KOPT-K1 (cell line): Measurements from ENCODE around the gene POLR3C.
A peak's percentile ranks its signal among the peaks of the same experiment; 100 is the strongest.
"Not testable (repeated sequence)": the region's sequence is repeated elsewhere in the genome, so short reads cannot be mapped to it uniquely, and the experiment has no call there.

Experiments
- H3K27ac ChIP-seq: fragments of 200-600 bp; sonication (generic); 2 replicates; pipeline ENCODE4 v1.5.1; 2016; ENCODE audit warnings: antibody characterized with exemption, mild to moderate bottlenecking, low read depth, low read length; ENCODE audit not compliant: poor library complexity, severe bottlenecking
- H3K36me3 ChIP-seq: fragments of 200-600 bp; sonication (generic); 2 replicates; pipeline ENCODE4 v1.5.1; 2017; ENCODE audit warnings: antibody characterized with exemption, mild to moderate bottlenecking, low read length, moderate library complexity; ENCODE audit not compliant: insufficient read depth
- H3K9me3 ChIP-seq: fragments of 200-600 bp; sonication (generic); 2 replicates; pipeline ENCODE4 v1.5.1; 2017; ENCODE audit warnings: antibody characterized with exemption, low read length, mild to moderate bottlenecking; ENCODE audit not compliant: insufficient read depth, poor library complexity, severe bottlenecking

POLR3C gene

DNA sequence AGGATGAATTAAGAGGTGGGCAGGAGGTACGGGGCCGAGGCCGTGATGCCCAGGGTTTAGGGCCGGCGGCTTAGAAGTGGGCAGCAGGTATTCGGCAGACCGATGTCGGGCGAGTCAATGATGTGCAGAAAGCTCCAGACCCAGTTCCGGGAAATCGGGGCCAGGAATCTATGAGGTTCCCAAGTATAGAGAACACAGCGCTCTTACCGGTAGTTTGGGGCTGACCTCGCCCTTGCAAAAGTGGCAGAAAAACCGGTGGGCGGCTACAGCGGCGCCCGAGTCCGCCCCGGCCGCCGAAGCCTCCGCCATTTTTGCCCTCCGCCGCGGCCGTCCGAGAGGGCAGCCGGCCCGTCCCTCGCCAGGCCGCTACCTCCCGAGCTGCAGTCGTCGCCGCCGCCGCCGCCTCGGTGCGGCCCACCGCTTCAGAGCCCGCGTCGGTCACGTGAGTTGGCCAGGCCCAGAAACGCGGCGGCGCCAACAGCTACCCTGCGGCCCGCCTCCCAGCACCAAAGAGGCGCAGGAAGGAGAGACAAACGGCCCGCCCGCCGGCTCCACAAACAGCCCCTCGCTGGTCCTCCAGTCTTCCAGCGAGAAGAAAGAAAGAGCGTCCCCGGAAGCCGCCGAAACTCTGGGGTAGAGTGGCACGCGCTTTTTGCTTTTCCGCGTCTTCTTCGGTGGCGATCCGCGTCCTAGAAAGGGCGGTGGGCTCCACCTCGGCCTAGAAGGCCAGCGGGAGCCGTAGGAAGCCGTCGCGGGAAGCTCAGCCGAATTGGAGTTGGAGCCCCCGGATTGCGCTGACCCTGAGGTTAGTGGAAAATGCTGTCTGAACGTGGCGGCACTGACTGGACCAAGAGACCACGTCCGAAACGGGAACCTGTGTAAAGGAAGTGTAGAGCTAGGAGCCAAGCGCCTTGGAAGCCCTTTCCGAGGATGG is at the start of gene POLR3C, which contains the start of gene RNF115:
Gene POLR3C, plus strand, starts transcription at position 636 of the 934 bp plus-strand sequence. CDS start 1,577 bp downstream, outside the sequence.
Gene RNF115, minus strand, starts transcription at position 531 of the 934 bp plus-strand sequence. Its CDS starts 222 bp downstream, at position 309.
- H3K9me3 ChIP-seq = no peaks in the 10 kb centered on the region
- H3K27ac ChIP-seq = peak within 1 kb of the TSS; percentile 70
- H3K36me3 ChIP-seq = peaks cover 33% of the 10 kb centered on the region

GRCh38 chr1:145777357-145778145 is 46.4 kb upstream of the POLR3C start:
- Histone ChIP-seq H3K9me3 (no peaks in the 10 kb centered on the region), H3K36me3 (peaks cover 14% of the 10 kb centered on the region; the same call in 1 of the 2 replicates), H3K27ac (no peak overlapping the region)

GRCh38 chr1:145778146-145778540 is 45.9 kb upstream of the POLR3C start:
- Histone ChIP-seq H3K9me3 (no peaks in the 10 kb centered on the region), H3K27ac (no peak overlapping the region), H3K36me3 (peaks cover 15% of the 10 kb centered on the region; the same call in 1 of the 2 replicates)

- H3K27ac ChIP-seq = no peak overlapping the region
- H3K9me3 ChIP-seq = no peaks in the 10 kb centered on the region
- peaks cover 15% of the 10 kb centered on the region; the same call in 1 of the 2 replicates for H3K36me3 ChIP-seq
Measured at GRCh38 chr1:145782272-145783099, 41.5 kb upstream of the POLR3C start.

- H3K36me3 ChIP-seq = peaks cover 12% of the 10 kb centered on the region; the same call in 1 of the 2 replicates
- no peak overlapping the region for H3K27ac ChIP-seq
- no peaks in the 10 kb centered on the region for H3K9me3 ChIP-seq
Measured at GRCh38 chr1:145784409-145784808, 39.6 kb upstream of the POLR3C start.

DNA sequence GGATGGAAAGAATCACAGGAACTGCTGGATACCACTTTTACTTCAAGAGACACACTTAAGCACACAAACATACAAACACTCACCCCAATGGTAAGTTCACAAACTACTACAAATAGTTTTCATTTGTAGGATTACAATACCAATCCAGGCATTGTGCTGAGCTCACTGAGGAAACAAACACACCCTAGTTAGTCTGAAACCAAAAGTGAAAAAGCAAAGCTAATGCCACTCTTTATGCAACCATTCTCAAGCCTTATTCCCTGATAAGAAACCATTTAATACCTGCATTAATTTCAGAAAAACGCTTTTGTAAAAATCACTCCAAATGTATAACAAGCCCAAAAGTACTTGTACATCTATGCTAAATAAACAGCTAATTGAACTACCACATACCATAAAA is 38.5 kb upstream of the POLR3C start:
- Histone ChIP-seq H3K27ac (no peak overlapping the region), H3K36me3 (0 out of 2 replicates have a peak, but pooled peaks cover 12% of the 10 kb centered on the region)

GRCh38 chr1:145786271-145786670 is 37.7 kb upstream of the POLR3C start:
- Histone ChIP-seq H3K9me3 (no peaks in the 10 kb centered on the region), H3K36me3 (0 out of 2 replicates have a peak, but pooled peaks cover 7% of the 10 kb centered on the region), H3K27ac (no peak overlapping the region)

More for the DNA sequence above, 38.5 kb upstream of the POLR3C start:
- no peaks in the 10 kb centered on the region for H3K9me3 ChIP-seq

- no peaks in the 10 kb centered on the region; the same call in 1 of the 2 replicates for H3K36me3 ChIP-seq
- H3K27ac ChIP-seq = no peak overlapping the region
- H3K9me3 ChIP-seq = no peaks in the 10 kb centered on the region
Measured at GRCh38 chr1:145788580-145788979, 35.4 kb upstream of the POLR3C start.

GRCh38 chr1:145791860-145792259 is 32.1 kb upstream of the POLR3C start:
- not testable (repeated sequence) for H3K27ac ChIP-seq, H3K36me3 ChIP-seq
- H3K9me3 ChIP-seq = peaks cover 13% of the 10 kb centered on the region

DNA sequence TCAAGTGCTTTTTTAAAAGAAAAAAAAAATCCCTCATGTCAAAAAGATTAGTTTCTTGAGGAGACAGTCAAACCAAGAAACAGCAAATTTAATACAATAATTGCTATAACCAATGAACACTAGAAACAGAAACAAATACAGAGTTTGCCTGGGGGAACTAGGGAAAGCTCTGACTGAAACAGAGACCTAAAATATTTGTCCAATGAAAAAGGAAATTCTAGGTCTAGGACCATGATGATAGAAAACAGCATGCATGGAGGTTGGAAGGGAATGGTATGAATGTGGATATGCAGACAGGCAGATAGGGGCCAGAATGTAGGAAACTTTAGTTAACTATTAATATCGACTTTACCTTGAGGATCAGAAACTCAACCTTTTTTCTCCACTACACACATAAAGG is 31.5 kb upstream of the POLR3C start:
- Histone ChIP-seq H3K9me3 (peaks cover 19% of the 10 kb centered on the region), H3K27ac (no peak overlapping the region), H3K36me3 (peaks cover 6% of the 10 kb centered on the region; the same call in 1 of the 2 replicates)

GRCh38 chr1:145795257-145795881 is 28.6 kb upstream of the POLR3C start:
- Histone ChIP-seq H3K9me3 (peaks cover 32% of the 10 kb centered on the region), H3K36me3 (peaks cover 6% of the 10 kb centered on the region; the same call in 1 of the 2 replicates), H3K27ac (no peak overlapping the region)

DNA sequence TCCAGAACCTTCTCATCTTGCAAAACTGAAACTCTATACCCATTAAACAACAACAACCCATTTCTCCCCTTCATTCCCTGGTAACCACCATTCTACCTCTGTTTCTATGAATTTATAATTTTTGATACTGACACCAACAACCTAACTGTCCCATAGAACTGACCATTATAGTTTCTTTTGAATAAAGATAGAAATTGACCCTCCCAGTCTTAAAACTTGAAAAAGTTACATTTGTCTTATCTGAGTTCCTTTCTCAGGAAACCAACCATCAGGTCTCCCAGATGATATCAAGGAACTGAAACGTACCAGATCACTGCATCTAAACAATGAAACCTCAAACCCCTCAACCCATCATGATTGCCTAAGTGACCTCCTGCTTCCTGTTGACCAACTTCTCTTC is 27.2 kb upstream of the POLR3C start:
- Histone ChIP-seq H3K9me3 (peaks cover 32% of the 10 kb centered on the region), H3K36me3 (peaks cover 6% of the 10 kb centered on the region; the same call in 1 of the 2 replicates), H3K27ac (no peak overlapping the region)

DNA sequence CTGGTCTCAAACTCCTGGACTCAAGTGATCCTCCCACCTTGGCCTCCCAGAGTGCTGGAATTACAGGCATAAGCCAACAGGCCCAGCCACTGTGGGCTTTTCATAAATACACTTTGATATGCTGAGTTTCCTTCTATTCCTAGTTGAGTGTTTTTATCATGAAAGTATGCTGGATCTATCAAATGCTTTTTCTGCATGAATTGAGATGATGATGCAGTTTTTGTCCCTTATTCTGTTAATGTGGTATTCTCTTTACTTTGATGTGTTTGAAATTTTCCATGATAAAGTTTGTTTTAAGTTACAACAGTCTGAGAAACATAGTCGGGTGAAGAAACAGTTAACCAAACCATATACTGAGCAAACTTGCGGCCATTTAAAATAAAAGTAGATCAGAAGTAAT is 24.2 kb upstream of the POLR3C start:
- peaks cover 32% of the 10 kb centered on the region for H3K9me3 ChIP-seq
- H3K36me3 ChIP-seq = peaks cover 6% of the 10 kb centered on the region; the same call in 1 of the 2 replicates
- no peak overlapping the region for H3K27ac ChIP-seq
